GM12878 (cell line): ENCODE data around the gene MYO1C. TPM values are rescaled to one million over a fixed set of nuclear protein-coding genes. Genes with fewer than 3 reads are reported as not detected.

ENCODE experiments used
- ATAC-seq: fragments of 200-7000 bp; cut with Tn5 transposase; 3 replicates; pipeline ENCODE4 v1.9.1; 2020; ENCODE audit warnings: mild to moderate bottlenecking, moderate library complexity
- BruUV-seq: library from RNA; stranded (reverse); fragments of 400-500 nt; replicated peaks from 2 replicates; lab custom pipeline; 2021; lab: Mats Ljungman, UMichigan
- CTCF ChIA-PET: fragments of 300-600 bp; sonication (Branson Sonifier 250); formaldehyde crosslinking; extraction: SDS; loops from one replicate; lab custom pipeline; 2021; ENCODE audit warnings: inconsistent platforms; lab: Yijun Ruan, JAX
- POLR2A ChIA-PET: fragments of 350-600 bp; formaldehyde crosslinking; extraction: SDS; loops from one replicate; lab custom pipeline; 2021; ENCODE audit warnings: inconsistent platforms; lab: Charles Lee
- RAD21 ChIA-PET: fragments of 300-600 bp; sonication (Branson Sonifier 250); formaldehyde crosslinking; loops from one replicate; lab custom pipeline; 2023; ENCODE audit warnings: antibody characterized with exemption; ENCODE audit not compliant: unreplicated experiment; lab: Charles Lee
- SMC1A ChIA-PET: fragments of 300-600 bp; sonication (Branson Sonifier 250); formaldehyde crosslinking; loops from one replicate; lab custom pipeline; 2023; ENCODE audit not compliant: unreplicated experiment, uncharacterized antibody; lab: Charles Lee
- DNase-seq: peaks from one replicate; pipeline ENCODE4 v3.0.0-alpha.2; 2011; ENCODE audit warnings: low read depth, low spot score
- FAIRE-seq: peaks from 3 replicates; lab custom pipeline; 2011; peaks lifted over from hg19 to GRCh38; lab: Jason Lieb, UNC
- H2AFZ ChIP-seq: 2 replicates; pipeline ENCODE4 v1.6.0; 2011; ENCODE audit warnings: low read depth, low read length, control low read depth; ENCODE audit not compliant: control insufficient read depth
- H3K27ac ChIP-seq: 2 replicates; pipeline ENCODE4 v1.5.1; 2011; ENCODE audit warnings: control low read depth; ENCODE audit not compliant: control insufficient read depth, insufficient read depth
- H3K27me3 ChIP-seq, 2 experiments: replicated peaks in 1 of 2; 2 replicates each; pipeline versions ENCODE4 v1.6.0 to v1.6.1; 2011; ENCODE audit warnings: low read length in 1 of 2; ENCODE audit not compliant: control insufficient read depth in 2 of 2, insufficient read depth in 2 of 2
- H3K36me3 ChIP-seq, 2 experiments: 2 replicates each; pipeline ENCODE4 v1.5.1; 2011; ENCODE audit warnings: low read length in 1 of 2; ENCODE audit not compliant: control insufficient read depth in 2 of 2, insufficient read depth in 2 of 2
- H3K4me1 ChIP-seq: 2 replicates; pipeline ENCODE4 v1.6.1; 2011; ENCODE audit warnings: mild to moderate bottlenecking, low read length, moderate library complexity, mixed read lengths; ENCODE audit not compliant: control insufficient read depth, insufficient read depth
- H3K4me2 ChIP-seq: 2 replicates; pipeline ENCODE4 v1.6.0; 2011; ENCODE audit warnings: control low read depth; ENCODE audit not compliant: control insufficient read depth, insufficient read depth
- H3K4me3 ChIP-seq: fragments of 200-600 bp; sonication (generic); 2 replicates; pipeline ENCODE4 v1.5.1; 2016
- H3K79me2 ChIP-seq: 2 replicates; pipeline ENCODE4 v1.6.0; 2011; ENCODE audit warnings: low read length; ENCODE audit not compliant: control insufficient read depth, insufficient read depth
- H3K9ac ChIP-seq: 2 replicates; pipeline ENCODE4 v1.8.0; 2011; ENCODE audit warnings: low read length, control low read depth, mixed read lengths; ENCODE audit not compliant: control insufficient read depth, insufficient read depth
- H3K9me3 ChIP-seq: replicated peaks from 3 replicates; pipeline ENCODE4 v1.5.1; 2011; ENCODE audit warnings: mild to moderate bottlenecking, low read length; ENCODE audit not compliant: control insufficient read depth, insufficient read depth
- H4K20me1 ChIP-seq: 2 replicates; pipeline ENCODE4 v1.6.0; 2011; ENCODE audit not compliant: control insufficient read depth, insufficient read depth
- BCL11A ChIP-seq: IDR thresholded peaks from 2 replicates; pipeline ENCODE4 v1.6.1; 2011; ENCODE audit warnings: low read depth, low read length
- CHD2 ChIP-seq: IDR thresholded peaks from 2 replicates; pipeline ENCODE4 v1.6.1; 2011; ENCODE audit warnings: low read depth, low read length, improper control_type of control experiment, borderline replicate concordance
- HCFC1 ChIP-seq: fragments of 150-350 bp; IDR thresholded peaks from 2 replicates; pipeline ENCODE4 v1.6.1; 2014; ENCODE audit warnings: low read length
- MLLT1 ChIP-seq: fragments of 450-650 bp; IDR thresholded peaks from 2 replicates; pipeline ENCODE4 v1.6.1; 2016; ENCODE audit warnings: mild to moderate bottlenecking
- NR2C1 ChIP-seq: fragments of 450-650 bp; IDR thresholded peaks from 2 replicates; pipeline ENCODE4 v1.6.1; 2017; ENCODE audit warnings: antibody characterized with exemption, mild to moderate bottlenecking, moderate library complexity
- SREBF1 ChIP-seq: IDR thresholded peaks from 2 replicates; pipeline ENCODE4 v1.6.1; 2012; ENCODE audit warnings: mild to moderate bottlenecking, low read length
- YBX1 ChIP-seq: fragments of 450-650 bp; IDR thresholded peaks from 2 replicates; pipeline ENCODE4 v1.6.1; 2016; ENCODE audit warnings: antibody characterized with exemption
- ZBED1 ChIP-seq: IDR thresholded peaks from 2 replicates; pipeline ENCODE4 v1.6.1; 2016; ENCODE audit warnings: borderline replicate concordance
- ZNF274 ChIP-seq: IDR thresholded peaks from one replicate; pipeline ENCODE4 v1.8.0; 2011; ENCODE audit not compliant: insufficient read length, insufficient read depth
- ZSCAN29 ChIP-seq: fragments of 450-650 bp; IDR thresholded peaks from 2 replicates; pipeline ENCODE4 v1.6.1; 2017; ENCODE audit warnings: mild to moderate bottlenecking, moderate library complexity
- WGBS: methylation state at CpG from one replicate; pipeline ENCODE4 v1.1.6; 2016; ENCODE audit warnings: low lambda C conversion rate; ENCODE audit not compliant: insufficient replicate concordance, insufficient coverage; ENCODE audit errors: missing lambda C conversion rate; 5-methylcytosine and 5-hydroxymethylcytosine counted together
- in situ Hi-C: fragments of 300-500 bp; cut with MboI; formaldehyde crosslinking; loops from 9 replicates; pipeline ENCODE4 v1.14.3; 2018; ENCODE audit warnings: mixed read lengths
- intact Hi-C: fragments of 100-400 bp; cut with micrococcal nuclease; formaldehyde crosslinking; loops from one replicate; pipeline ENCODE4 v1.14.2; 2022; ENCODE audit not compliant: unreplicated experiment
- polyA plus RNA-seq, 11 experiments: library from polyadenylated mRNA; depleted of rRNA in 4 of 11; unstranded in 6 of 11; stranded (reverse) in 5 of 11; fragments of >200 nt; fragmentation: Nextera tagmentation in 4 of 11; fragmentation: Illumina TruSeq in 1 of 11; extraction: Ambion mirVana in 4 of 11; extraction: Trizol in 1 of 11; gene quantifications; 1 replicate in 1 of 11; 2 replicates in 10 of 11; pipeline versions ENCODE4 v1.2.1 to v1.2.3, GENCODE V29; 2011 to 2016; ENCODE audit warnings: inconsistent platforms in 2 of 11, missing spikeins in 2 of 11, low read depth in 1 of 11
- total RNA-seq, 4 experiments: library from RNA; depleted of rRNA in 3 of 4; stranded (reverse); fragments of >200 nt in 3 of 4; fragmentation: Illumina TruSeq in 1 of 4; extraction: Trizol in 1 of 4; gene quantifications; 2 replicates each; pipeline versions ENCODE4 v1.2.1 to v1.2.3, GENCODE V29; 2013 to 2021

The MYO1C gene
- total and polyA plus RNA-seq, 10 of the 15 experiments (the other 5 are each of a cell fraction or from before 2014, with no cell fraction given), result 1.2 to 92.0 (median 36.6) TPM

- no peak for TF ChIP-seq ZNF274
- TF ChIP-seq SREBF1, result no peak
Measured at GRCh38 chr17:1449412-1449967, 43.0 kb downstream of the MYO1C start (continued).

- Histone ChIP-seq H3K36me3 (peaks cover 0 to 9% of the 10 kb centered on the region in 2 experiments; a peak in 3 of 4 replicates), H2AFZ (no peak overlapping the region), H3K4me2 (no peak overlapping the region), H3K27ac (no peak overlapping the region), H3K4me1 (no peaks in the 10 kb centered on the region), H3K9ac (no peak overlapping the region), H3K9me3 (no peaks in the 10 kb centered on the region), H3K27me3 (no peaks in the 10 kb centered on the region), H3K4me3 (no peak overlapping the region), H4K20me1 (peaks cover 4% of the 10 kb centered on the region), H3K79me2 (peaks cover 64% of the 10 kb centered on the region)
- FAIRE-seq (no peak), ATAC-seq (no peak), DNase-seq (no peak)
- BruUV-seq, result no TSS peak
- CTCF ChIA-PET, result interaction anchor here (0.6 to 1.4 kb wide), 2 partner anchors 69 to 91 kb away, joined by 3 to 4 read pairs; no protein-coding TSS in a partner anchor
- in situ Hi-C loops (no loop called here), intact Hi-C loops (no loop called here)
- POLR2A ChIA-PET, result no interaction called here
- no peak for TF ChIP-seq CHD2
- no peak for TF ChIP-seq ZBED1
- no peak for TF ChIP-seq BCL11A
- TF ChIP-seq HCFC1, result no peak
- no peak for TF ChIP-seq NR2C1
- no peak for TF ChIP-seq ZSCAN29
- no peak for TF ChIP-seq YBX1
- no peak for TF ChIP-seq MLLT1
- SMC1A ChIA-PET, result interaction anchor here (0.6 kb wide), 1 partner anchor 15 kb away, joined by 3 read pairs; no protein-coding TSS in a partner anchor
- WGBS, result 82% methylated on average over 7 of the region's 7 CpGs
- RAD21 ChIA-PET, result no interaction called here
Measured at GRCh38 chr17:1447052-1447451, 45.4 kb downstream of the MYO1C start.
